Cardiac muscle cell (in vitro differentiated cells and primary cell): ENCODE measurements around the gene TEX13C. TPM values are rescaled to one million over a fixed set of nuclear protein-coding genes. Genes with fewer than 3 reads are reported as not detected.
"Not testable (repeated sequence)": the region's sequence is repeated elsewhere in the genome, so short reads cannot be mapped to it uniquely, and the experiment has no call there.

Source experiments
- DNase-seq, 2 donors: peaks; one replicate each; pipeline versions ENCODE4 v3.0.0 to v3.0.0-alpha.2; 2010 to 2017; ENCODE audit warnings: low read depth in 1 of 2, low spot score in 1 of 2
- H3K27ac ChIP-seq: fragments of 200-600 bp; sonication (generic); 2 replicates; pipeline ENCODE4 v1.5.1; 2016
- H3K27me3 ChIP-seq: fragments of 200-600 bp; sonication (generic); 2 replicates; pipeline ENCODE4 v1.6.0; 2016; ENCODE audit warnings: control low read depth
- H3K36me3 ChIP-seq: fragments of 200-600 bp; sonication (generic); 2 replicates; pipeline ENCODE4 v1.5.1; 2016; ENCODE audit warnings: control low read depth
- H3K4me1 ChIP-seq: fragments of 200-600 bp; sonication (generic); 2 replicates; pipeline ENCODE4 v1.8.1; 2017; ENCODE audit warnings: low read depth, mild to moderate bottlenecking, mixed run types
- H3K4me3 ChIP-seq: fragments of 200-600 bp; sonication (generic); 2 replicates; pipeline ENCODE4 v1.5.1; 2016; ENCODE audit warnings: mild to moderate bottlenecking
- H3K9me3 ChIP-seq: fragments of 200-600 bp; sonication (generic); 2 replicates; pipeline ENCODE4 v1.5.1; 2017; ENCODE audit warnings: low read depth, mild to moderate bottlenecking, control low read depth
- polyA plus RNA-seq: library from polyadenylated mRNA; unstranded; fragments of >200 nt; fragmentation: Nextera tagmentation; extraction: Ambion mirVana; gene quantifications from 2 replicates; pipeline ENCODE4 v1.2.1, GENCODE V29; 2016
- total RNA-seq: library from RNA; depleted of rRNA; stranded (reverse); fragments of >200 nt; gene quantifications from 2 replicates; pipeline ENCODE4 v1.2.3, GENCODE V29; 2016
- TF ChIP-seq, protein P1 (sequence below): IDR thresholded peaks from 2 replicates; pipeline ENCODE4 v1.5.1; 2012; ENCODE audit warnings: low read depth, mild to moderate bottlenecking, low read length

Gene TEX13C
- total and polyA plus RNA-seq, 2 experiments from 2014 or later, result not detected

GRCh38 chrX:125308653-125309052, 11.0 kb upstream of the TEX13C start:
- no peaks in the 10 kb centered on the region for H3K36me3 ChIP-seq
- no peak overlapping the region for H3K4me3 ChIP-seq
- H3K9me3 ChIP-seq, result no peaks in the 10 kb centered on the region
- H3K27me3 ChIP-seq, result no peaks in the 10 kb centered on the region
- H3K27ac ChIP-seq, result no peak overlapping the region
- TF ChIP-seq, protein P1, sequence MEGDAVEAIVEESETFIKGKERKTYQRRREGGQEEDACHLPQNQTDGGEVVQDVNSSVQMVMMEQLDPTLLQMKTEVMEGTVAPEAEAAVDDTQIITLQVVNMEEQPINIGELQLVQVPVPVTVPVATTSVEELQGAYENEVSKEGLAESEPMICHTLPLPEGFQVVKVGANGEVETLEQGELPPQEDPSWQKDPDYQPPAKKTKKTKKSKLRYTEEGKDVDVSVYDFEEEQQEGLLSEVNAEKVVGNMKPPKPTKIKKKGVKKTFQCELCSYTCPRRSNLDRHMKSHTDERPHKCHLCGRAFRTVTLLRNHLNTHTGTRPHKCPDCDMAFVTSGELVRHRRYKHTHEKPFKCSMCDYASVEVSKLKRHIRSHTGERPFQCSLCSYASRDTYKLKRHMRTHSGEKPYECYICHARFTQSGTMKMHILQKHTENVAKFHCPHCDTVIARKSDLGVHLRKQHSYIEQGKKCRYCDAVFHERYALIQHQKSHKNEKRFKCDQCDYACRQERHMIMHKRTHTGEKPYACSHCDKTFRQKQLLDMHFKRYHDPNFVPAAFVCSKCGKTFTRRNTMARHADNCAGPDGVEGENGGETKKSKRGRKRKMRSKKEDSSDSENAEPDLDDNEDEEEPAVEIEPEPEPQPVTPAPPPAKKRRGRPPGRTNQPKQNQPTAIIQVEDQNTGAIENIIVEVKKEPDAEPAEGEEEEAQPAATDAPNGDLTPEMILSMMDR, result no peak
- no peaks in the 10 kb centered on the region for H3K4me1 ChIP-seq
- DNase-seq, result no peak

DNA sequence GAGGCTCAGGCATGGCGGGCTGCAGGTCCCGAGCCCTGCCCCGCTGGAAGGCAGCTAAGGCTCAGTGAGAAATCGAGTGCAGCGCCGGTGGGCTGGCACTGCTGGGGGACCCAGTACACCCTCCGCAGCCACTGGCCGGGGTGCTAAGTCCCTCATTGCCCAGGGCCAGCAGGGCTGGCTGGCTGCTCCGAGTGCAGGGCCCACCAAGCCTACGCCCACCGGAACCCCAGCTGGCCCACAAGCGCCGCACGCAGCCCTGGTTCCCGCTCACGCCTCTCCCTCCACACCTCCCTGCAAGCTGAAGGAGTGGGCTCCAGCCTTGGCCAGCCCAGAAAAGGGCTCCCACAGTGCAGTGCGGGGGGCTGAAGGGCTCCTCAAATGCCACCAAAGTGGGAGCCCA, 505 bp upstream of the TEX13C start:
- not testable (repeated sequence) for H3K4me1 ChIP-seq, DNase-seq, H3K27me3 ChIP-seq, H3K36me3 ChIP-seq, H3K9me3 ChIP-seq, H3K4me3 ChIP-seq, H3K27ac ChIP-seq

GRCh38 chrX:125322431-125322830, 2.8 kb downstream of the TEX13C start:
- no peaks in the 10 kb centered on the region for H3K4me1 ChIP-seq
- TF ChIP-seq, protein P1, result no peak
- no peaks in the 10 kb centered on the region for H3K27me3 ChIP-seq
- no peak overlapping the region for H3K4me3 ChIP-seq
- DNase-seq, result no peak
- H3K9me3 ChIP-seq, result no peaks in the 10 kb centered on the region
- no peaks in the 10 kb centered on the region for H3K36me3 ChIP-seq
- no peak overlapping the region for H3K27ac ChIP-seq

DNA sequence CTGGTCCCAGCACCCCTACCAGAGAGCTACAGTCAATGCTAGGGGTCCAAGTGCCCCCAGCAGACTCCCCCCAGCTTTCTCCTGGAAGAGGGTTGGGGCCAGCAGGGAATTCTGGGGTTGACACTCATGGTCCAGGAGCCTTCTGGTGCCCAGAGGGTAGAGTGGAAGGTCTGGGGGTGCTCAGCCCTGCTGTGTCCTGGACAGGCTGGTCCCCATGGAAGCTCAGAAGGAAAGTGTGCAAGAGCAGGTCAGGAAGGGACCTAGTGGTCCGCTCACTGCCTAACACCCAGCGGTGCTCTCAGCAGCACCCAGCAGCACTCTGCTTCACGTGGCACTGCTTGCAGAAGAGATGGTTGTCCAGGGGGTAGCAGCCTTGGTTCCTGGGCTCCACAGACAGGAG, 6.9 kb downstream of the TEX13C start:
- Histone ChIP-seq H3K4me1 (no peaks in the 10 kb centered on the region), H3K27ac (no peak overlapping the region), H3K27me3 (no peaks in the 10 kb centered on the region), H3K9me3 (no peaks in the 10 kb centered on the region), H3K4me3 (no peak overlapping the region), H3K36me3 (no peaks in the 10 kb centered on the region)
- TF ChIP-seq, protein P1, result no peak
- DNase-seq, result no peak

DNA sequence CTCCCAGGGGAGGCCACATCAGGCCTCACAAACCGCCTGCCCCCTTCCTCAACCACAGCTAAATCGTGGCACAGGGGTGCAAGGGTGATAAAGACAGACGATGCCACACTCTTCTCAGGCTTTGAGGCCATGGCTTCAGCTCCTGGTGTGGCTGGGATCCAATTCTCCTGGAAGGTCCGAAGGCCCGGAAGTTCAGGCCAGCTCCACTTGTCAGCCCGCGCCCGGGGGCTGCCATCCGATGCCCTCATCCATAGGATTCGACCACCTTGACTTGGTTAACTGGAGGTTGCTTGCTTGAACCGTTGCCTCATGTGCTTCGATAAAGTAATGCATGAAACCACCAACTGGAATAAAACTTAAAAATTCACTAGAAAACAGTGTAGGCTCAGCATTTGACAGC, 8.2 kb downstream of the TEX13C start:
- H3K4me3 ChIP-seq, result no peak overlapping the region
- H3K36me3 ChIP-seq, result no peaks in the 10 kb centered on the region
- no peaks in the 10 kb centered on the region for H3K27me3 ChIP-seq
- no peak for DNase-seq
- no peak overlapping the region for H3K27ac ChIP-seq
- TF ChIP-seq, protein P1, result no peak
- H3K4me1 ChIP-seq, result no peaks in the 10 kb centered on the region
- H3K9me3 ChIP-seq, result no peaks in the 10 kb centered on the region

GRCh38 chrX:125333583-125333982, 13.9 kb downstream of the TEX13C start:
- TF ChIP-seq, protein P1, result no peak

More at GRCh38 chrX:125333583-125333982, 13.9 kb downstream of the TEX13C start:
- H3K27ac ChIP-seq, result no peak overlapping the region
- H3K4me1 ChIP-seq, result no peaks in the 10 kb centered on the region
- H3K36me3 ChIP-seq, result no peaks in the 10 kb centered on the region
- no peaks in the 10 kb centered on the region for H3K27me3 ChIP-seq
- no peaks in the 10 kb centered on the region for H3K9me3 ChIP-seq
- DNase-seq, result no peak
- no peak overlapping the region for H3K4me3 ChIP-seq
